ENCODE results near the gene FIS1.
"Not testable (repeated sequence)": the region's sequence is repeated elsewhere in the genome, so short reads cannot be mapped to it uniquely, and the experiment has no call there.

FIS1 gene

DNA sequence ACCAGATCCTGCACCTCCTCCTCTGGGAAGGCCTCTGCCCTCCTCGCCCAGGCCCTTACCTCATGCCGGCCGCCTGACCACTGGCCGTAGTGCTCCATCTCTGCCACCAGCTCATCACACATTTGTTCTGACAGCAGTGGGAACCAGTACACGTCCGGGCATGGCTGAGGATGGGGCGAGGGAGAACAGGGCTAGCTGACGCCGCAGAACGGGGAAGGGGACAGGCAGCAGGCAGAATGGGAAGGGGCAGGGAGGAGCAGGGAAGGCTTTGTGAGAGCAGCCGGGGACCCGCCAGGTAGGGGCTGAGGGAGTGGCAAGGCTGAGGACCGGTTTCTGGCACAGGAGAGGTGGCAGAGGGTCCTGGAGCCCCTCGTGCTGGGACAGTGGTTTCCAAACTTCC, 36.1 kb downstream of the FIS1 start:
- DNase-seq (ENCODE audit: low read depth) = no peak
- no peak overlapping the region for H3K4me3 ChIP-seq (ENCODE audit: low read depth, low read length)
- TF ChIP-seq, protein P1, sequence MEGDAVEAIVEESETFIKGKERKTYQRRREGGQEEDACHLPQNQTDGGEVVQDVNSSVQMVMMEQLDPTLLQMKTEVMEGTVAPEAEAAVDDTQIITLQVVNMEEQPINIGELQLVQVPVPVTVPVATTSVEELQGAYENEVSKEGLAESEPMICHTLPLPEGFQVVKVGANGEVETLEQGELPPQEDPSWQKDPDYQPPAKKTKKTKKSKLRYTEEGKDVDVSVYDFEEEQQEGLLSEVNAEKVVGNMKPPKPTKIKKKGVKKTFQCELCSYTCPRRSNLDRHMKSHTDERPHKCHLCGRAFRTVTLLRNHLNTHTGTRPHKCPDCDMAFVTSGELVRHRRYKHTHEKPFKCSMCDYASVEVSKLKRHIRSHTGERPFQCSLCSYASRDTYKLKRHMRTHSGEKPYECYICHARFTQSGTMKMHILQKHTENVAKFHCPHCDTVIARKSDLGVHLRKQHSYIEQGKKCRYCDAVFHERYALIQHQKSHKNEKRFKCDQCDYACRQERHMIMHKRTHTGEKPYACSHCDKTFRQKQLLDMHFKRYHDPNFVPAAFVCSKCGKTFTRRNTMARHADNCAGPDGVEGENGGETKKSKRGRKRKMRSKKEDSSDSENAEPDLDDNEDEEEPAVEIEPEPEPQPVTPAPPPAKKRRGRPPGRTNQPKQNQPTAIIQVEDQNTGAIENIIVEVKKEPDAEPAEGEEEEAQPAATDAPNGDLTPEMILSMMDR (IDR thresholded peaks at IDR 0.05; ENCODE audit: insufficient read depth, low read depth, low read length, missing control alignments) = no peak

GRCh38 chr7:101207459-101207858, 37.4 kb downstream of the FIS1 start:
- DNase-seq (ENCODE audit: low read depth) = no peak
- TF ChIP-seq, protein P1 (IDR thresholded peaks at IDR 0.05; ENCODE audit: insufficient read depth, low read depth, low read length, missing control alignments) = no peak

DNA sequence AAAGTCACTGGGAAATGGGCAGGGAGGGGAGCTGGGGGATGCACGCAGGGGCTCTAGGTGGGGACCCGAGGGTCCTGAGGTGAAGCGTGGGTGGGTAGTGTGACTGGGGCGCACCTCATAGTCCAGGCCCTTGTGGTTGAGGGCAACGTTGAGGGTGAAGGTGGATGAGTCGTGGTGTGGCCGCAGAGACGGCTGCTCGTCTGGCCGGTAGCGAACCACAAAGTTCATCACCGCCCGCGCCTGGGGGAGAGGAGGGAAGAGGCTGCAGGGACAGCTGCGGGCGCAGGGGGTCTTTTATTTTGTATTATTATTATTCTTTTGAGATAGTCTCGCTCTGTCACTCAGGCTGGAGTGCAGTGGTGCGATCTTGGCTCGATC, 38.2 kb downstream of the FIS1 start:
- TF ChIP-seq, protein P1 (IDR thresholded peaks at IDR 0.05; ENCODE audit: insufficient read depth, low read depth, low read length, missing control alignments) = no peak
- H3K4me3 ChIP-seq (ENCODE audit: low read depth, low read length) = no peak overlapping the region
- DNase-seq (ENCODE audit: low read depth) = no peak

More at GRCh38 chr7:101207459-101207858, 37.4 kb downstream of the FIS1 start:
- H3K4me3 ChIP-seq (ENCODE audit: low read depth, low read length) = no peak overlapping the region

- no peak for DNase-seq (ENCODE audit: low read depth)
- TF ChIP-seq, protein P1 (IDR thresholded peaks at IDR 0.05; ENCODE audit: insufficient read depth, low read depth, low read length, missing control alignments) = no peak
- no peak overlapping the region for H3K4me3 ChIP-seq (ENCODE audit: low read depth, low read length)
Measured at GRCh38 chr7:101205901-101206664, 38.8 kb downstream of the FIS1 start.

DNA sequence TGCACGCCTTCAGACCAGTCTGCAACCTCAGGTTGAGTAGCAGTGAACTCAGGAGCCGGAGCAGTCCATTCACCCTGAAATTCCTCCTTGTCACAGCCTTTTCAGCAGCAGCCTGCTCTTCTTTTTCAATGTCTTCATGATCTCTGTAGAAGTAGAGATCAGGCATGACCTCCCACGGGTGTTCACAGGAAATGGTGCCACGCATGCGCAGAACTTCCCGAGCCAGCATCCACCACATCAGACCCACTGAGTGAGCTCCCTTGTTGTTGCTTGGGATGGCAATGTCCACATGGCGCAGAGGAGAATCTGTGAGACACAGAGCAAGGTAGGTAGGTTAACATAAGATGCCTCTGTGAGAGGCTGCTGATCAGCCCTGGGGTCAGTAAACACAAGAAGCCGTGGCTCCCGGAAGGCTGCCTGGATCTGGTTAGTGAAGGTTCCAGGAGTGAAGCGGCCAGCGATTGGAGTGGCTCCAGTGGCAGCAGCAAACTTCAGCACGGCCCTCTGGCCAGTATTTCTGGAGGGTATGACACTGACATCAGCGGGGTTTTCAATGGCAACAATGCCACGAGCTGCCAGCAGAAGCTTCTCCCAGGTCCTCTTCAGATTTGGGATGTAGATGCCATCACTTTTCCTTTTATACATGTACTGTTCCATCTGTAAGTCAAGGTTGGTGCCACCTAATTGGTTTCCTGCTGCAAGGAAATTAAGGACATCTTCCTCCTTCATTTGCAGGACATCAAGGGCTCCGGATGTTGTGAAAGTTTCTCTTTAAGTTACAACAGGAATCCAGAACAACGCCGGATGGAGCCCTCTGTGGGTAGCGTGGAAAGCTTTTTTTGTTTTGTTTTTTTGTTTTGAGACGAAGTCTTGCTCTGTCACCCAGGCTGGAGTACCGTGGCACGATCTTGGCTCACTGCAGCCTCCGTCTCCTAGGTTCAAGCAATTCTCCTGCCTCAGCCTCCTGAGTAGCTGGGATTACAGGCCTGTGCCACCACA, 40.8 kb downstream of the FIS1 start:
- DNase-seq (ENCODE audit: low read depth) = not testable (repeated sequence)

DNA sequence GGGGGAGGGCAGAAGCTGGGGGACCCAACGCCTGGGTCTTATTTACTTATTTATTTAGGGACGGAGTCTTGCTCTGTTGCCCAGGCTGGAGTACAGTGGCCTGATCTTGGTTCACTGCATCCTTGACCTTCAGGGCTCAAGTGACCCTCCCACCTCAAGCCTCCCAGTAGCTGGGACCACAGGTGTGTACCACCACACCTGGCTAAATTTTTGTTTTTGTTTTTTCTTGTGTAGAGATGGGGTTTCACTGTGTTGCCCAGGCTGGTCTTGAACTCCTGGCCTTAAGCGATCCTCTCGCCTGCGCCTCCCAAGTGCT, 42.3 kb downstream of the FIS1 start:
- H3K4me3 ChIP-seq (ENCODE audit: low read depth, low read length) = no peak overlapping the region
- DNase-seq (ENCODE audit: low read depth) = no peak
- TF ChIP-seq, protein P1 (IDR thresholded peaks at IDR 0.05; ENCODE audit: insufficient read depth, low read depth, low read length, missing control alignments) = no peak

More for the DNA sequence above, 40.8 kb downstream of the FIS1 start:
- not testable (repeated sequence) for H3K4me3 ChIP-seq (ENCODE audit: low read depth, low read length)

Measured in GM12865 (cell line).